ENCODE measurements around the gene GLB1L2.

- TF ChIP-seq POLR2AphosphoS5 (IDR thresholded peaks at IDR 0.05; ENCODE audit: low read depth, low read length) (no peak), POLR2A (IDR thresholded peaks at IDR 0.05; ENCODE audit: low read depth, low read length) (no peak), TAF1 (IDR thresholded peaks at IDR 0.05; ENCODE audit: borderline replicate concordance, low read depth, low read length) (no peak)
These were observed 41.8 kb downstream of the GLB1L2 start for GRCh38 chr11:134373591-134374052.
